ENCODE results near the gene RAB11FIP4. TPM values are rescaled to one million over a fixed set of nuclear protein-coding genes. Genes with fewer than 3 reads are reported as not detected.

Gene RAB11FIP4
- total RNA-seq, 2 donors from 2014 or later, result 35.6 to 62.2 TPM

GRCh38 chr17:31573047-31573446, 181.6 kb downstream of the RAB11FIP4 start:
- no peak overlapping the region for H3K4me3 Mint-ChIP-seq
- no peaks in the 10 kb centered on the region for H3K9me3 ChIP-seq (ENCODE audit: control insufficient read depth, low read length)
- peaks cover 2% of the 10 kb centered on the region for H3K36me3 Mint-ChIP-seq (ENCODE audit: low read depth)
- no peaks in the 10 kb centered on the region for H3K9me3 Mint-ChIP-seq
- H3K27me3 Mint-ChIP-seq (ENCODE audit: insufficient read depth), result no peaks in the 10 kb centered on the region
- no peak overlapping the region for H3K27ac Mint-ChIP-seq
- H3K27me3 ChIP-seq (ENCODE audit: control insufficient read depth, insufficient read depth, low read length, poor library complexity, severe bottlenecking), result no peaks in the 10 kb centered on the region
- H3K4me1 ChIP-seq (ENCODE audit: control insufficient read depth, insufficient read depth, low read length), result no peaks in the 10 kb centered on the region
- no peak overlapping the region for H3K9ac ChIP-seq (ENCODE audit: extremely low read depth, low read length, poor library complexity, severe bottlenecking)
- TF ChIP-seq CTCF (conservative IDR thresholded peaks at IDR 0.05), result no peak
- no peaks in the 10 kb centered on the region for H3K36me3 ChIP-seq (ENCODE audit: control insufficient read depth, insufficient read depth, low read length)
- DNase-seq, result no peak
- H3K4me1 Mint-ChIP-seq, result peaks cover 7% of the 10 kb centered on the region
- no peak overlapping the region for H3K4me3 ChIP-seq (ENCODE audit: low read length)
- WGBS, 2 experiments (ENCODE audit: insufficient coverage in 1 of 2, insufficient read length in 1 of 2), result 94 to 96% methylated on average over 4 to 6 of the region's 6 CpGs
- no peak overlapping the region for H3K27ac ChIP-seq (ENCODE audit: low read depth, low read length)

GRCh38 chr17:31573861-31574260, 182.4 kb downstream of the RAB11FIP4 start:
- WGBS, 2 experiments (ENCODE audit: insufficient coverage in 1 of 2, insufficient read length in 1 of 2), result 90 to 95% methylated on average over 6 of the region's 6 CpGs
- no peak for TF ChIP-seq CTCF (conservative IDR thresholded peaks at IDR 0.05)
- DNase-seq, result no peak
- no peaks in the 10 kb centered on the region for H3K27me3 Mint-ChIP-seq (ENCODE audit: insufficient read depth)
- no peaks in the 10 kb centered on the region for H3K4me1 ChIP-seq (ENCODE audit: control insufficient read depth, insufficient read depth, low read length)
- H3K9me3 Mint-ChIP-seq, result no peaks in the 10 kb centered on the region
- peak overlapping the region; percentile 49 for H3K27ac Mint-ChIP-seq
- H3K9ac ChIP-seq (ENCODE audit: extremely low read depth, low read length, poor library complexity, severe bottlenecking), result no peak overlapping the region
- no peak overlapping the region for H3K4me3 ChIP-seq (ENCODE audit: low read length)
- H3K36me3 ChIP-seq (ENCODE audit: control insufficient read depth, insufficient read depth, low read length), result no peaks in the 10 kb centered on the region
- no peak overlapping the region for H3K27ac ChIP-seq (ENCODE audit: low read depth, low read length)
- H3K9me3 ChIP-seq (ENCODE audit: control insufficient read depth, low read length), result no peaks in the 10 kb centered on the region
- H3K4me3 Mint-ChIP-seq, result no peak overlapping the region
- H3K4me1 Mint-ChIP-seq, result peaks cover 7% of the 10 kb centered on the region
- H3K36me3 Mint-ChIP-seq (ENCODE audit: low read depth), result peaks cover 2% of the 10 kb centered on the region
- H3K27me3 ChIP-seq (ENCODE audit: control insufficient read depth, insufficient read depth, low read length, poor library complexity, severe bottlenecking), result no peaks in the 10 kb centered on the region

- H3K9ac ChIP-seq (ENCODE audit: extremely low read depth, low read length, poor library complexity, severe bottlenecking), result no peak overlapping the region
- no peaks in the 10 kb centered on the region for H3K9me3 Mint-ChIP-seq
- H3K4me1 ChIP-seq (ENCODE audit: control insufficient read depth, insufficient read depth, low read length), result no peaks in the 10 kb centered on the region
- DNase-seq, result no peak
- H3K27me3 Mint-ChIP-seq (ENCODE audit: insufficient read depth), result no peaks in the 10 kb centered on the region
- peak overlapping the region; percentile 49 for H3K27ac Mint-ChIP-seq
- H3K27me3 ChIP-seq (ENCODE audit: control insufficient read depth, insufficient read depth, low read length, poor library complexity, severe bottlenecking), result no peaks in the 10 kb centered on the region
- H3K36me3 ChIP-seq (ENCODE audit: control insufficient read depth, insufficient read depth, low read length), result no peaks in the 10 kb centered on the region
- H3K27ac ChIP-seq (ENCODE audit: low read depth, low read length), result no peak overlapping the region
- TF ChIP-seq CTCF (conservative IDR thresholded peaks at IDR 0.05), result no peak
- 89 to 92% methylated on average over 10 of the region's 10 CpGs for WGBS, 2 experiments (ENCODE audit: insufficient coverage in 1 of 2, insufficient read length in 1 of 2)
- H3K4me1 Mint-ChIP-seq, result peaks cover 7% of the 10 kb centered on the region
- H3K4me3 ChIP-seq (ENCODE audit: low read length), result no peak overlapping the region
- H3K9me3 ChIP-seq (ENCODE audit: control insufficient read depth, low read length), result no peaks in the 10 kb centered on the region
- no peak overlapping the region for H3K4me3 Mint-ChIP-seq
- H3K36me3 Mint-ChIP-seq (ENCODE audit: low read depth), result peaks cover 2% of the 10 kb centered on the region
Measured at GRCh38 chr17:31574458-31574857, 183.0 kb downstream of the RAB11FIP4 start.

Measured in endodermal cell (in vitro differentiated cells).